ENCODE results near the gene TNFRSF14.

- TF ChIP-seq CTCF (IDR thresholded peaks at IDR 0.05) (no peak), POLR2A (IDR thresholded peaks at IDR 0.05) (no peak), POLR2AphosphoS5 (IDR thresholded peaks at IDR 0.05) (no peak)
These were observed 48.1 kb downstream of the TNFRSF14 start for GRCh38 chr1:2604156-2604843.

All from breast epithelium (tissue), 3 donors.